ENCODE data around the gene SDK2. TPM values are rescaled to one million over a fixed set of nuclear protein-coding genes. Genes with fewer than 3 reads are reported as not detected.

SDK2 gene
- total RNA-seq, 2 donors from 2014 or later = 0.26 to 0.33 TPM

- intact Hi-C loops (cut with DNase I) = no loop called here
- no peaks in the 10 kb centered on the region for H3K27me3 ChIP-seq
- no peak overlapping the region for H3K27ac ChIP-seq
- H3K4me3 ChIP-seq = no peak overlapping the region
- 40 to 43% methylated on average over 11 to 14 of the region's 14 CpGs for WGBS, 2 donors
- no peaks in the 10 kb centered on the region for H3K36me3 ChIP-seq (replicated peaks in 1 of 2; ENCODE audit: insufficient read depth in 1 of 2, low read depth in 2 of 2)
- DNase-seq (no peak), ATAC-seq (no peak)
- no peaks in the 10 kb centered on the region for H3K4me1 ChIP-seq
- TF ChIP-seq CTCF (IDR thresholded peaks at IDR 0.05) (no peak), POLR2A (IDR thresholded peaks at IDR 0.05) (no peak)
- no peaks in the 10 kb centered on the region for H3K9me3 ChIP-seq
Measured at GRCh38 chr17:73498886-73499554, 145.2 kb downstream of the SDK2 start.

- ATAC-seq = no peak
- Histone ChIP-seq H3K27me3 (no peaks in the 10 kb centered on the region), H3K27ac (no peak overlapping the region), H3K4me3 (no peak overlapping the region), H3K36me3 (replicated peaks in 1 of 2; ENCODE audit: insufficient read depth in 1 of 2, low read depth in 2 of 2) (no peaks in the 10 kb centered on the region), H3K4me1 (no peaks in the 10 kb centered on the region), H3K9me3 (no peaks in the 10 kb centered on the region)
- no peak for DNase-seq
- TF ChIP-seq CTCF (IDR thresholded peaks at IDR 0.05) = no peak
- no peak for TF ChIP-seq POLR2A (IDR thresholded peaks at IDR 0.05)
- intact Hi-C loops (cut with DNase I) = no loop called here
- WGBS, 2 donors = 40 to 48% methylated on average over 8 of the region's 8 CpGs
Measured at GRCh38 chr17:73498176-73498575, 146.1 kb downstream of the SDK2 start.

GRCh38 chr17:73497721-73498120 lies 146.5 kb downstream of the SDK2 start:
- intact Hi-C loops (cut with DNase I) = no loop called here
- Histone ChIP-seq H3K27ac (no peak overlapping the region), H3K27me3 (no peaks in the 10 kb centered on the region), H3K4me1 (no peaks in the 10 kb centered on the region), H3K9me3 (no peaks in the 10 kb centered on the region), H3K36me3 (replicated peaks in 1 of 2; ENCODE audit: insufficient read depth in 1 of 2, low read depth in 2 of 2) (no peaks in the 10 kb centered on the region), H3K4me3 (no peak overlapping the region)
- 31 to 61% methylated on average over 7 of the region's 7 CpGs for WGBS, 2 donors
- TF ChIP-seq CTCF (IDR thresholded peaks at IDR 0.05) (no peak), POLR2A (IDR thresholded peaks at IDR 0.05) (no peak)
- DNase-seq (no peak), ATAC-seq (no peak)

- DNase-seq (no peak), ATAC-seq (no peak)
- no peaks in the 10 kb centered on the region for H3K36me3 ChIP-seq (replicated peaks in 1 of 2; ENCODE audit: insufficient read depth in 1 of 2, low read depth in 2 of 2)
- H3K27ac ChIP-seq = no peak overlapping the region
- no peaks in the 10 kb centered on the region for H3K27me3 ChIP-seq
- WGBS, 2 donors = 71 to 73% methylated on average over 13 of the region's 13 CpGs
- no peak for TF ChIP-seq CTCF (IDR thresholded peaks at IDR 0.05)
- no peak for TF ChIP-seq POLR2A (IDR thresholded peaks at IDR 0.05)
- H3K4me1 ChIP-seq = no peaks in the 10 kb centered on the region
- intact Hi-C loops (cut with DNase I) = no loop called here
- H3K9me3 ChIP-seq = no peaks in the 10 kb centered on the region
- no peak overlapping the region for H3K4me3 ChIP-seq
Measured at GRCh38 chr17:73496232-73496631, 148.0 kb downstream of the SDK2 start.

DNA sequence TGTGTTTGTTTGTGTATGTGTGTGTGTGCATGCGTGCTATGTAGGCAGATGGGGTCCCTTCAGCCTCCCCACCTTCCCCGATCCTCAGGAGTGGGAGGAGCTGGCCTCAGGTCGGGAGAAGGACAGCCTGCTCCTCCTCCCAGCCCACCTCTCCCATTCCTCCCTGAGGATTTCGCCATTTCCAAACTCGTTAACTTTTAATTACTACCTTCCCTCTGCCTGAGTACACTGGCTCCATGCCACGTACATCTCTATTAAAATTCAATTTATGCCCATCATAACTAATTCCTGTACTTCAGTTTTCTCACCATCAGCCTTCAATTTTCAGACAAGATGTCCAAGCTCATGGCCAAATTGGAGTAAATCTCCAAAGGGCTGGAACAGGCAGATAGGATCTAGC lies 148.6 kb downstream of the SDK2 start:
- WGBS, 2 donors = 39% methylated on average over 6 of the region's 6 CpGs
- no peak overlapping the region for H3K27ac ChIP-seq
- TF ChIP-seq CTCF (IDR thresholded peaks at IDR 0.05) (no peak), POLR2A (IDR thresholded peaks at IDR 0.05) (no peak)
- no peak overlapping the region for H3K4me3 ChIP-seq
- DNase-seq (no peak), ATAC-seq (no peak)
- intact Hi-C loops (cut with DNase I) = no loop called here
- H3K36me3 ChIP-seq (replicated peaks in 1 of 2; ENCODE audit: insufficient read depth in 1 of 2, low read depth in 2 of 2) = no peaks in the 10 kb centered on the region
- no peaks in the 10 kb centered on the region for H3K9me3 ChIP-seq
- no peaks in the 10 kb centered on the region for H3K4me1 ChIP-seq
- H3K27me3 ChIP-seq = no peaks in the 10 kb centered on the region
